GM12875 (cell line): ENCODE results near the gene PFKFB2.

Source experiments
- H3K4me3 ChIP-seq: one replicate; pipeline ENCODE4 v1.5.1; 2011; ENCODE audit warnings: low read depth, low read length, control low read depth
- CTCF ChIP-seq: IDR thresholded peaks from 2 replicates; pipeline ENCODE4 v1.5.1; 2011; ENCODE audit warnings: low read depth, mild to moderate bottlenecking, control low read depth, inconsistent platforms, low read length, moderate library complexity, borderline replicate concordance; ENCODE audit not compliant: insufficient read depth

Gene PFKFB2

GRCh38 chr1:207089627-207090355, 36.7 kb downstream of the PFKFB2 start:
- H3K4me3 ChIP-seq = no peak overlapping the region

GRCh38 chr1:207091200-207091908, 38.3 kb downstream of the PFKFB2 start:
- no peak for TF ChIP-seq CTCF
- no peak overlapping the region for H3K4me3 ChIP-seq

More at GRCh38 chr1:207089627-207090355, 36.7 kb downstream of the PFKFB2 start:
- no peak for TF ChIP-seq CTCF

- H3K4me3 ChIP-seq = no peak overlapping the region
- no peak for TF ChIP-seq CTCF
These were observed 40.9 kb downstream of the PFKFB2 start for GRCh38 chr1:207093944-207094343.

- no peak overlapping the region for H3K4me3 ChIP-seq
- no peak for TF ChIP-seq CTCF
These were observed 44.8 kb downstream of the PFKFB2 start for GRCh38 chr1:207097871-207098324.

GRCh38 chr1:207101720-207102119, 48.6 kb downstream of the PFKFB2 start:
- H3K4me3 ChIP-seq = no peak overlapping the region
- TF ChIP-seq CTCF = no peak

GRCh38 chr1:207102146-207102545, 49.1 kb downstream of the PFKFB2 start:
- TF ChIP-seq CTCF = no peak
- H3K4me3 ChIP-seq = no peak overlapping the region

- H3K4me3 ChIP-seq = no peak overlapping the region
- TF ChIP-seq CTCF = no peak
These were observed 49.6 kb downstream of the PFKFB2 start for GRCh38 chr1:207102659-207103058.
